ENCODE data around the gene RNF215.
"Not testable (repeated sequence)": the region's sequence is repeated elsewhere in the genome, so short reads cannot be mapped to it uniquely, and the experiment has no call there.

Gene RNF215

DNA sequence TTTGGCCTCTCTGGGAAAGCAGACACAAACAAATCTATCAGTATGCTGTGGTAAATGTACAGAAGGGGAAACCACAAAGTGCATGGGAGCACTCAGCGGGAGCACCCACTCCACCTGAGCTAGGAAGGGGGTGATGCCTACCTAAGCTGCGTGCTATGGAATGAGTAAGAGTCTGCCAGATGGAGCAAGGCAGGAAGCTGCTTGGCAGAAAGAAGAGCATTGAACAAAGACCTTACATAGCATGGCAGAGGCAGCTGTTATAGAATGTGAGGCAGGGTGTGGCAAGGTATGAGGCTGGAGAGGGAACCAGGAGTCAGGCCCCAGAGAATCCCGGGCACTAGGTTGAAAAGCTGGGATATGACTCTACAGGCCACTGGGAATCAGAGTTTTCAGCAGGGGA, 24.6 kb upstream of the RNF215 start:
- no peak overlapping the region for H3K4me3 Mint-ChIP-seq
- H3K36me3 Mint-ChIP-seq (ENCODE audit: low read depth): peaks cover 39% of the 10 kb centered on the region
- no peak overlapping the region for H3K27ac Mint-ChIP-seq
- no peaks in the 10 kb centered on the region for H3K27me3 Mint-ChIP-seq (ENCODE audit: low read depth)
- no peak for DNase-seq (ENCODE audit: low spot score)
- H3K4me1 Mint-ChIP-seq (ENCODE audit: low read depth): peaks cover 16% of the 10 kb centered on the region
- no peaks in the 10 kb centered on the region for H3K9me3 Mint-ChIP-seq

- Mint-ChIP-seq H3K4me1 (ENCODE audit: low read depth) (peaks cover 5% of the 10 kb centered on the region), H3K36me3 (ENCODE audit: low read depth) (peaks cover 31% of the 10 kb centered on the region), H3K4me3 (no peak overlapping the region), H3K27me3 (ENCODE audit: low read depth) (no peaks in the 10 kb centered on the region), H3K27ac (no peak overlapping the region), H3K9me3 (no peaks in the 10 kb centered on the region)
- DNase-seq (ENCODE audit: low spot score): no peak
These were observed 21.3 kb upstream of the RNF215 start for GRCh38 chr22:30408388-30409102.

GRCh38 chr22:30406400-30406799, 19.2 kb upstream of the RNF215 start:
- DNase-seq (ENCODE audit: low spot score): no peak
- Mint-ChIP-seq H3K9me3 (no peaks in the 10 kb centered on the region), H3K4me1 (ENCODE audit: low read depth) (no peaks in the 10 kb centered on the region), H3K27me3 (ENCODE audit: low read depth) (no peaks in the 10 kb centered on the region), H3K27ac (no peak overlapping the region), H3K36me3 (ENCODE audit: low read depth) (peaks cover 23% of the 10 kb centered on the region), H3K4me3 (no peak overlapping the region)

DNA sequence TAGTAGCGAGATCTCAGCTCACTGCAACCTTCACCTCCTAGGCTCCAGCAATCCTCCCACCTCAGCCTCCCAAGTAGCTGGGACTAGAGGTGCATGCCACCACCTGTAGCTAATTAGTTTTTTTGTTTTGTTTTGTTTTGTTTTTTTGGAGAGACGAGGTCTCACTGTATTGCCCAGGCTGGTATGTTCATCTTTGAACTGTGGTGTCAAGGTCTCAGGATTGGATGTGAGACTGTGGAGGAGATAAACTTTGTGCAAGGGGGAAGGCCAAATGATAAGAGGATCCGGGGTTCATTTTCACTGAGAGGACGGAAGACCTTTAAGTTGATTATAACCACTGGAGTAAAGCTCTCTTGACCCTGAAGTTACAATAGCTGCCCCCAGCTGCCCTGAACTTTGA, 18.5 kb upstream of the RNF215 start:
- H3K36me3 Mint-ChIP-seq (ENCODE audit: low read depth): peaks cover 20% of the 10 kb centered on the region
- no peak for DNase-seq (ENCODE audit: low spot score)
- H3K4me3 Mint-ChIP-seq: no peak overlapping the region
- H3K27me3 Mint-ChIP-seq (ENCODE audit: low read depth): no peaks in the 10 kb centered on the region
- no peaks in the 10 kb centered on the region for H3K4me1 Mint-ChIP-seq (ENCODE audit: low read depth)
- no peak overlapping the region for H3K27ac Mint-ChIP-seq
- H3K9me3 Mint-ChIP-seq: no peaks in the 10 kb centered on the region

GRCh38 chr22:30404307-30404706, 17.1 kb upstream of the RNF215 start:
- Mint-ChIP-seq H3K27me3 (ENCODE audit: low read depth) (no peaks in the 10 kb centered on the region), H3K36me3 (ENCODE audit: low read depth) (peaks cover 18% of the 10 kb centered on the region)
- DNase-seq (ENCODE audit: low spot score): no peak

DNA sequence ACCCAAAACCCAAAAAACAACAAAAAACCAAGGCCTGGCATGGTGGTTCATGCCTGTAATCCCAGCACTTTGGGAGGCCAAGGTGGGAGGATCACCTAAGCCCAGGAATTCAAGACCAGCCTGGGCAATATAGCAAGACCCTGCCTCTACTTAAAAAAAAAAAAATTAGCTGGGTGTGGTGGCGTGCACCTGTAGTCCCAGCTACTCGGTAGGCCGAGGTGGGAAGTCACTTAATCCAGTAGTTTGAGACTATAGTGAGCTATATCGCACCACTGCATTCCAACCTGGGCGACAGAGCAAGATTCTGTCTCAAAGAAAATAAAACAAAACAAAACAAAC, 15.5 kb upstream of the RNF215 start:
- H3K27me3 Mint-ChIP-seq (ENCODE audit: low read depth); H3K9me3 Mint-ChIP-seq; H3K27ac Mint-ChIP-seq; H3K4me3 Mint-ChIP-seq; DNase-seq (ENCODE audit: low spot score): not testable (repeated sequence)
- peaks cover 11% of the 10 kb centered on the region for H3K36me3 Mint-ChIP-seq (ENCODE audit: low read depth)
- peaks cover 15% of the 10 kb centered on the region for H3K4me1 Mint-ChIP-seq (ENCODE audit: low read depth)

More at GRCh38 chr22:30404307-30404706, 17.1 kb upstream of the RNF215 start:
- H3K4me3 Mint-ChIP-seq: no peak overlapping the region
- no peak overlapping the region for H3K27ac Mint-ChIP-seq
- H3K4me1 Mint-ChIP-seq (ENCODE audit: low read depth): no peaks in the 10 kb centered on the region
- H3K9me3 Mint-ChIP-seq: no peaks in the 10 kb centered on the region

- Mint-ChIP-seq H3K27me3 (ENCODE audit: low read depth) (no peaks in the 10 kb centered on the region), H3K27ac (no peak overlapping the region), H3K9me3 (no peaks in the 10 kb centered on the region), H3K36me3 (ENCODE audit: low read depth) (peaks cover 10% of the 10 kb centered on the region), H3K4me1 (ENCODE audit: low read depth) (peaks cover 17% of the 10 kb centered on the region), H3K4me3 (no peak overlapping the region)
- DNase-seq (ENCODE audit: low spot score): no peak
These were observed 15.0 kb upstream of the RNF215 start for GRCh38 chr22:30402028-30402765.

DNA sequence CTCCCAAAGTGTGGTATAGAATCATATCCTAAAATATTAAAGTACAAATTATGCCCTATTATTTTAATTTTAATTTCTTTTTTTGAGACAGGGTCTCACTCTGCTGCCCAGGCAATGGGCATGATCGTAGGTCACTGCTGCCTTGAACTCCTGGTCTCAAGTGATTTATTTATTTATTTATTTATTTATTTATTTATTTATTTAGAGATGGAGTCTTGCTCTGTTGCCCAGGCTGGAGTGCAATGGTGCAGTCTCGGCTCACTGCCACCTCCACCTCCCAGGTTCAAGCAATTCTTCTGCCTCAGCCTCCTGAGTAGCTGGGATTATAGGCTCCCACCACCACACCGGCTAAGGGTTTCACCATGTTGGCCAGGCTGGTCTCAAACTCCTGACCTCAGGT, 13.8 kb upstream of the RNF215 start:
- H3K27ac Mint-ChIP-seq; H3K36me3 Mint-ChIP-seq (ENCODE audit: low read depth); H3K27me3 Mint-ChIP-seq (ENCODE audit: low read depth); DNase-seq (ENCODE audit: low spot score); H3K9me3 Mint-ChIP-seq; H3K4me3 Mint-ChIP-seq: not testable (repeated sequence)
- peaks cover 23% of the 10 kb centered on the region for H3K4me1 Mint-ChIP-seq (ENCODE audit: low read depth)

DNA sequence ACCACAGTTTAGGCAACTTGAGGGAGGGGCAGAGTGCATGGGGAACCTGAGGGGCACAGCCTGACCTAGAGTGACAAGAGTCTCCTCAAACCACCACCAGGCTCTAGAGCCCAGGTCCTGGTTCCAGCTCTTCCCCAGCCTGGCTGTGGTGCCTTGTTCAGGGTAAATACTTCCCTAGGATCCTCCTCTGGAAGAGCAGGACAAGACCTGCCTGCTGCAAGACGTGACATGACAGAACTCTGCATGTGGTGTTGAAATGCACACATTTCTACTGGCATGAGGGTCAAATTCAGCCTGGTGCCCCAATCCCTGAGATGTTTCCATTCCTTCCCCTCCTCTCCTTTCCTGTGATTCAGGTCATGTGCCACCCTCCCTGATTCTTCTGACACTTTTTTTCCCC, 12.9 kb upstream of the RNF215 start:
- H3K4me1 Mint-ChIP-seq (ENCODE audit: low read depth): peaks cover 27% of the 10 kb centered on the region
- no peak for DNase-seq (ENCODE audit: low spot score)
- H3K36me3 Mint-ChIP-seq (ENCODE audit: low read depth): peaks cover 1% of the 10 kb centered on the region
- H3K9me3 Mint-ChIP-seq: no peaks in the 10 kb centered on the region
- H3K27me3 Mint-ChIP-seq (ENCODE audit: low read depth): no peaks in the 10 kb centered on the region
- H3K4me3 Mint-ChIP-seq: no peak overlapping the region
- H3K27ac Mint-ChIP-seq: no peak overlapping the region

DNA sequence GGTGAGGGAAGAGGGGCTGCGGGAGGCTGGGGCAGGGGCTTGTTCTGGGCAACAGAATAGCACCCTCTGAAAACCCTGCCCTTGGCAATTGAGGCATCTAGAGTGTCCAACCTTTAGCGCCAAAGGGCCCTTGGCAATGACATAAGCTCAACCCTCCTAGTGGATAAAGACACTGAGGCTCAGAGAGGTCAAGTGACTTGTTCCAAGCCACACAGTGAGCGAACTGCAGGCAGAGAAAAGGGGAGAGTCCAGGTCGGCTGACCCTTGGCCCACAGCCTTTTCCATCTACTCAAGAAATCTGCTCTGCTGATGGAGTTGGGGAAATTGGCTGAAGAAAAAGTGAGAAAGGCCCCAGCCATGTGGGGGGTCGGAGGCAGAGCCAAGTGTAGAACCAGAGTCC, 12.5 kb upstream of the RNF215 start:
- peaks cover 27% of the 10 kb centered on the region for H3K4me1 Mint-ChIP-seq (ENCODE audit: low read depth)
- H3K27me3 Mint-ChIP-seq (ENCODE audit: low read depth): no peaks in the 10 kb centered on the region
- H3K36me3 Mint-ChIP-seq (ENCODE audit: low read depth): peaks cover 1% of the 10 kb centered on the region
- H3K4me3 Mint-ChIP-seq: no peak overlapping the region
- no peak overlapping the region for H3K27ac Mint-ChIP-seq
- no peak for DNase-seq (ENCODE audit: low spot score)
- no peaks in the 10 kb centered on the region for H3K9me3 Mint-ChIP-seq

GRCh38 chr22:30398685-30399680, 11.8 kb upstream of the RNF215 start:
- Mint-ChIP-seq H3K4me3 (peak overlapping the region; percentile 80), H3K9me3 (no peaks in the 10 kb centered on the region), H3K27ac (peak overlapping the region; percentile 58), H3K36me3 (ENCODE audit: low read depth) (peaks cover 1% of the 10 kb centered on the region), H3K27me3 (ENCODE audit: low read depth) (no peaks in the 10 kb centered on the region), H3K4me1 (ENCODE audit: low read depth) (peaks cover 27% of the 10 kb centered on the region)
- DNase-seq (ENCODE audit: low spot score): no peak

DNA sequence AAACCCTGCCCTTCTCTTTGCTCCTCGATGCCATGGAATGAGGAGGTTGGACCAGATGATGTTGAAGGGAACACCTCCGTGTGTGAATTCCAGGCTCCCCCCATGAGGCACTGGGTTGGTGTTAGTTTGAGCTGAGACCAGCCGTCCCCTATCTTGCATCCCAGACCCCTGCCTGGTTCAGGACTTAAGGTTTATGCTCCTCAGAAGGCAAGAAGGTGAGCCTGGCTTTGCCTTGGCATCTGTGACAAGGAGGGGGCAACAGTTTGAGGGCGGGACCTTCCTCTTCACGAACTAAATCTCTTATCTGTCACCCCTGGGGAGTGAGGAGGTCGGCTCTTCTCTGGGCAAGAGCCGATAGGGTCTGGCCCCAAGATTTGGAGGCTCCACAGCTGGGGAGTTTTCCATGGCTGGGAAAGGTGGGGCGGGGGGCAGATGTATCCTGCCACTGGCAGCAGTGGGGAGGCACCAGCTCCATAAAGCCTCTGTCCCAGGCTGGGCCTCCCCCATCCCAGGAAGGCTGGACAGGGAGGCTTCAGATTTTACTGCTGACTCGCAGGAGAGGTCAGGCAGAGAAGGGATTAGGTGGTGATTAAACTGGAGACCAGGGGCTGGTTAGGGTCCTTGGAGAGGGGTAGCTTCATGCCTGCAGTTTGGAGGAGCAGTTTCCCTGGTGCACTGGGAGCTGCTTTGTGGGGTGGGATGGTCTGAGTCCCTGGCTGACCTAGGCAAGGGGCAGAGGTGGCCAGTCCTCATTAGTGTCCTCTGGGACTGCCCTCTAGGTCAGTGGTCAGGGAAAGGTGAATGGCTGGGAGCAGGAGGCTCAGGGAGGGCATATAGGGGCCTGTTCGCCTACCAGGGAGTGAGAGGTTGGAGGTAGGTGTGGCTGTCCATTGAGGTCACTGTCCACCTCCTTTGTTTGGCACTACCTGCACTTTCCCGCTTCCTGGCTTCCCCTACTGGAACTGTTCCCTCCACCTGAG, 10.7 kb upstream of the RNF215 start:
- peaks cover 32% of the 10 kb centered on the region for H3K4me1 Mint-ChIP-seq (ENCODE audit: low read depth)

More for the DNA sequence above, 10.7 kb upstream of the RNF215 start:
- DNase-seq (ENCODE audit: low spot score): no peak
- Mint-ChIP-seq H3K27me3 (ENCODE audit: low read depth) (no peaks in the 10 kb centered on the region), H3K27ac (peak overlapping the region; percentile 58), H3K36me3 (ENCODE audit: low read depth) (peaks cover 1% of the 10 kb centered on the region), H3K9me3 (no peaks in the 10 kb centered on the region), H3K4me3 (peak overlapping the region; percentile 80)
